Activated naive CD4-positive, alpha-beta T cell treated with anti-CD3 and anti-CD28 coated beads, Interleukin-2, amount 10 ng/mL, durations not matched to agents 7 days and 5 days (primary cell): ENCODE measurements around the gene SHROOM3.

Source experiments
- CTCF ChIA-PET: fragments of 350-600 bp; sonication (Branson Sonifier 250); formaldehyde crosslinking; loops from one replicate; lab custom pipeline; 2021; ENCODE audit warnings: antibody characterized with exemption; lab: Charles Lee
- DNase-seq: peaks from one replicate; pipeline ENCODE4 v3.0.0-alpha.2; 2020
- H3K27ac Mint-ChIP-seq: one replicate; pipeline ENCODE4 v1.8.0; 2021; ENCODE audit warnings: mild to moderate bottlenecking, moderate library complexity, mixed read lengths
- H3K27me3 Mint-ChIP-seq: one replicate; pipeline ENCODE4 v1.8.0; 2021; ENCODE audit warnings: mild to moderate bottlenecking, mixed read lengths
- H3K36me3 Mint-ChIP-seq: one replicate; pipeline ENCODE4 v1.8.0; 2021; ENCODE audit warnings: mixed read lengths
- H3K4me1 Mint-ChIP-seq: one replicate; pipeline ENCODE4 v1.8.0; 2021; ENCODE audit warnings: mixed read lengths
- H3K4me3 Mint-ChIP-seq: one replicate; pipeline ENCODE4 v1.8.0; 2021; ENCODE audit warnings: mild to moderate bottlenecking, moderate library complexity, mixed read lengths
- H3K9me3 Mint-ChIP-seq: one replicate; pipeline ENCODE4 v1.8.0; 2021; ENCODE audit warnings: mixed read lengths

The SHROOM3 gene

GRCh38 chr4:76697129-76697803, 262.2 kb downstream of the SHROOM3 start:
- H3K27me3 Mint-ChIP-seq: peaks cover 25% of the 10 kb centered on the region
- DNase-seq: no peak
- no peak overlapping the region for H3K4me3 Mint-ChIP-seq
- CTCF ChIA-PET: no interaction called here
- no peaks in the 10 kb centered on the region for H3K36me3 Mint-ChIP-seq
- H3K27ac Mint-ChIP-seq: no peak overlapping the region
- H3K9me3 Mint-ChIP-seq: no peaks in the 10 kb centered on the region
- H3K4me1 Mint-ChIP-seq: peaks cover 9% of the 10 kb centered on the region

DNA sequence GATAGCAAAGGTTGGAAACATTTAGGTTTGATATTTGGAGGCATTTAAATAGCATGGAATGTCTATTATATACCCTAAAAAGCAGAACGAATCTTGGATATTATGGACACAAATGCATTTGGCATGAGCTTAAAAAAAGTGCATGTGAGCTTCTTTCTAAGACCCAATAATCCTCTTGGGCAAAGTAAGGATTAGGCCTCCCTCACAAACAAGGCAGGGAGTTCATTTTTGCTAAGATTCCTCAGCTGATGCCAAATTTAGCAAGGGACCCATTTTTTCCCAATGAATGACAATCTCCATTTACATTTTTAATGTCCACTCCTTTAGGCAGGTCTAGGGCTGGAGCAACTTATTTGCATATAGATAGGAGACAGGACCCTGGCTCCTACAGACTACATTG, 263.1 kb downstream of the SHROOM3 start:
- H3K4me1 Mint-ChIP-seq: peaks cover 9% of the 10 kb centered on the region
- H3K9me3 Mint-ChIP-seq: no peaks in the 10 kb centered on the region
- no peak overlapping the region for H3K27ac Mint-ChIP-seq
- no peak for DNase-seq
- H3K36me3 Mint-ChIP-seq: no peaks in the 10 kb centered on the region
- CTCF ChIA-PET: no interaction called here
- H3K4me3 Mint-ChIP-seq: no peak overlapping the region
- H3K27me3 Mint-ChIP-seq: peaks cover 25% of the 10 kb centered on the region

DNA sequence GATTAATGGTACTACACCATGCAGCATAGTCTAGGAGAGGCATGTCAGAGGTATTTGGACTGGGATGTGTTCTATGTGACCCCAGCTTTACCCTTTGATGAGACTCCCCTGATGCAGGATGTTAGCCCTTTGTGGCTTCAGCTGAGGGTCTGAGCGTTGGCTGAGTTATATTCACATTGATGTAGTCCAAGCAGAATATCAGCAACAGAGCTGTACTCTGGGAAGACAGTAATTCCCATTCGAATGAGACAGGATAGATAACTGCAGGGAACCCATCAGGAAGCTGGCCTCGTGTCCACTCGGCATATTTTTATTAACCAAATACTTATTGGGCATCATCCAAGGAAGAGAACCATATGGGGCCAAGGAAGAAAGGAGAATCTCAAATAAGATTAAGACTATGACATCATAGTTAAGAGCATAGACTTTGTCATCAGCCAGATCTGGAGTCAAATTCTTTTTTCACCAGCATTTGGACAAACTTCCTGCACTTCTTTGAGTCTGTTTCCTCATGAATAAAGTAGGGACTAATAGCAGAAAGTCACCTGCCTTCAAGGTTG, 264.8 kb downstream of the SHROOM3 start:
- Mint-ChIP-seq H3K36me3 (no peaks in the 10 kb centered on the region), H3K27me3 (peaks cover 26% of the 10 kb centered on the region), H3K4me1 (peaks cover 9% of the 10 kb centered on the region), H3K9me3 (no peaks in the 10 kb centered on the region), H3K27ac (no peak overlapping the region), H3K4me3 (no peak overlapping the region)
- CTCF ChIA-PET: no interaction called here
- DNase-seq: no peak

GRCh38 chr4:76702440-76703122, 267.6 kb downstream of the SHROOM3 start:
- Mint-ChIP-seq H3K27me3 (peaks cover 15% of the 10 kb centered on the region), H3K4me1 (peaks cover 3% of the 10 kb centered on the region), H3K27ac (no peak overlapping the region), H3K9me3 (no peaks in the 10 kb centered on the region), H3K4me3 (no peak overlapping the region), H3K36me3 (no peaks in the 10 kb centered on the region)
- DNase-seq: no peak
- CTCF ChIA-PET: interaction anchor here (0.9 kb wide), 1 partner anchor 27 kb away, joined by 3 read pairs; no protein-coding TSS in a partner anchor

GRCh38 chr4:76703123-76703490, 268.1 kb downstream of the SHROOM3 start:
- Mint-ChIP-seq H3K27ac (no peak overlapping the region), H3K27me3 (peaks cover 15% of the 10 kb centered on the region), H3K9me3 (no peaks in the 10 kb centered on the region), H3K4me3 (no peak overlapping the region), H3K4me1 (no peaks in the 10 kb centered on the region), H3K36me3 (no peaks in the 10 kb centered on the region)
- DNase-seq: no peak
- CTCF ChIA-PET: interaction anchor here (0.9 kb wide), 1 partner anchor 26 kb away, joined by 3 read pairs; no protein-coding TSS in a partner anchor

GRCh38 chr4:76703676-76704075, 268.6 kb downstream of the SHROOM3 start:
- CTCF ChIA-PET: interaction anchor here (0.9 kb wide), 1 partner anchor 26 kb away, joined by 3 read pairs; no protein-coding TSS in a partner anchor
- Mint-ChIP-seq H3K4me1 (no peaks in the 10 kb centered on the region), H3K27ac (no peak overlapping the region), H3K4me3 (no peak overlapping the region), H3K9me3 (no peaks in the 10 kb centered on the region), H3K36me3 (no peaks in the 10 kb centered on the region), H3K27me3 (peaks cover 12% of the 10 kb centered on the region)
- DNase-seq: no peak

DNA sequence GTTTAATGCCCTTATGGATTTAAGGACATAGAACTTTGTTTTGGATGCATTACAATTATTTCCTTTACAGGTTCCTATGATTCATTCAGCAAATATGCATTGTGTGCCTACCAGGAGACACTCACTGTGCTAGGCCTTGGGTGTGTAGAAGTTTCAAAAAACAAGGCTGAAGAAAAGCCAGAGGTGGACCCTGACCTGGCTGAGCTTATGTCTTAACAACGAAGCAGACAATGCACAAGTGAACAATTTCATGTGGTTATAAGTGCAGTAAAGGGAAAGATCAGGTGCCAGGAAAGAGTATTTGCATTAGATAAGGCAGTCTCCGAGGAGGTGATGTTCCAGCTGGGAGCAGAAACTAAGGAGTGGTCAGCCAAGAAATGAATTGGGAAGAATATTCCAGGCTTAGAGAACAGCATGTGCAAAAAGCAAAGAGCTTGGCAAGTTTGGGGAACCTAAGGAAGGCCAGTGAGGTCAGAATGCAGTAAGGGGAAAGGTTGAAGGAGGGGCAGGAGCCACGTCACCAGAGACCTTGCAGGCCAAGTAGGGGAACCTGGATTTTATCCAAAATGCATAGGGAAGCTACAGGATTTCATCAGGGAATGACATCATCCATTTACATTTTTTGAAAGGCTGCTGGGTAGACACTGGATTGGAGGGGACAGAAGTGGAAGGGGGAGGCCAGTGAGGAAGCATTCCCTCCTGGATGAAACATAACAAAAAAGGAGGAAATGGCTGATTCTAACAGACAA, 269.3 kb downstream of the SHROOM3 start:
- DNase-seq: no peak
- H3K9me3 Mint-ChIP-seq: no peaks in the 10 kb centered on the region
- H3K36me3 Mint-ChIP-seq: no peaks in the 10 kb centered on the region
- no peak overlapping the region for H3K27ac Mint-ChIP-seq
- CTCF ChIA-PET: no interaction called here
- peaks cover 11% of the 10 kb centered on the region for H3K27me3 Mint-ChIP-seq
- H3K4me3 Mint-ChIP-seq: no peak overlapping the region
- H3K4me1 Mint-ChIP-seq: no peaks in the 10 kb centered on the region

DNA sequence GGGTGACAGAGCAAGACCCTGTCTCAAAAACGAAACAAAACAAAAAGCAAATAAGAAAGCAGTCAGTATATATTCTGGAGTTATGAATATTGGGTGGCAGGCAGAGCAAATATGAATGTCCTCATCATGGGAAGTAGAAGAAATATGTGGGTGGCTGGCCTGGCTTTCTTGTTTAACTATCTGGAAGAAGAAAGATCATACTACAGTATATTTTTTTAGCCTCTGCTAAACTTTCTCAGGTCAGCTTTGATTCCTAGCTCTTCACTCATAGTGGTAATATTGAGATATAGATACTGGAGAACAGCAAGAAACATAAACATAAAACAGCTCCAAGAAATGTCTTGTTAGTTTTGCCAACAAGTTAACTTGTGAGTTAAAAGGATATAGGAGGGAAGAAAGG, 270.4 kb downstream of the SHROOM3 start:
- no peak for DNase-seq
- CTCF ChIA-PET: no interaction called here
- no peaks in the 10 kb centered on the region for H3K36me3 Mint-ChIP-seq
- no peaks in the 10 kb centered on the region for H3K4me1 Mint-ChIP-seq
- H3K9me3 Mint-ChIP-seq: no peaks in the 10 kb centered on the region
- no peak overlapping the region for H3K4me3 Mint-ChIP-seq
- H3K27ac Mint-ChIP-seq: no peak overlapping the region
- peaks cover 16% of the 10 kb centered on the region for H3K27me3 Mint-ChIP-seq

- Mint-ChIP-seq H3K4me1 (no peaks in the 10 kb centered on the region), H3K27me3 (peaks cover 16% of the 10 kb centered on the region), H3K9me3 (no peaks in the 10 kb centered on the region), H3K36me3 (no peaks in the 10 kb centered on the region), H3K4me3 (no peak overlapping the region), H3K27ac (no peak overlapping the region)
- CTCF ChIA-PET: no interaction called here
- DNase-seq: no peak
Observed at GRCh38 chr4:76706581-76706980, 271.6 kb downstream of the SHROOM3 start.

DNA sequence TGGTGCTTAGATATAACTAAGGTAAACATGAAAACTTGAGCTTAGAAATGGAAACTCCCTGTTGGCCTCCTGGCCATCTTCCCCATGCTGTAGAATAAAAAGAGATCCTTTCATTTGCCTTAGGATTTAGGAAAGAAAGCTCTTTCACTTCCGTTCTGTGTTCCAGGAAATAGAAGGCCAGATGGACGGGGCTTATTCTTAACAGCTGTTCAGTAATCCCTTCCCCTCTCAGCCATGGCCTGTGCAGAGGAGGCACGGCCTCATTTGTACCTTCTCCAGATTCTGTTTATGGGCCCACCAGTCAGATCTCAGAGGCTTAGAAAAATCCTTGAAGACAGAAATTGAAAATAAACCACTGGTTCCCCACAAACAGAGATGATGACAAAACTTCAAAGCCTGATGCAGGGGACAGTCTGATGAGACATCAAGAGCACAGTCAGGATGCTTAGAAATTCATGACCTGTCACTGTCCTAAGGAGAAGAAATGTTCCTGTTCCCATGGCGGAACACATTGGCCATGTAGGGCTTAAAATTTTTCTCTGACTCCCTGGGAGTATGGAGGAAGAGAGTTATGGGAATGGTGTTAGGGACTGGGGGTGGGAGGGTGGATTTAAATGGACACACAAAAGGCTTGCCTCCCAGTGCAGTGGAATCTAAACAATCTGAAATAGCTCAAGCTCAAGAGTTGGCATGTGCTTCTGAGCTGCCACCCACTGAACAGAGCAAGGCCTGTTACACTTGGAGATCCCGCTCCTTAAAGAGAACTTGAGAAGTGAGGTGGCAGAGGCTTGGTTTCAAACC, 274.1 kb downstream of the SHROOM3 start:
- Mint-ChIP-seq H3K27ac (no peak overlapping the region), H3K9me3 (no peaks in the 10 kb centered on the region), H3K27me3 (peaks cover 14% of the 10 kb centered on the region), H3K4me1 (peaks cover 1% of the 10 kb centered on the region), H3K4me3 (no peak overlapping the region), H3K36me3 (no peaks in the 10 kb centered on the region)
- DNase-seq: no peak
- CTCF ChIA-PET: no interaction called here

GRCh38 chr4:76709772-76710090, 274.7 kb downstream of the SHROOM3 start:
- H3K36me3 Mint-ChIP-seq: no peaks in the 10 kb centered on the region
- CTCF ChIA-PET: no interaction called here

GRCh38 chr4:76712564-76712963, 277.5 kb downstream of the SHROOM3 start:
- peaks cover 5% of the 10 kb centered on the region for H3K27me3 Mint-ChIP-seq
- no peaks in the 10 kb centered on the region for H3K9me3 Mint-ChIP-seq
- peaks cover 2% of the 10 kb centered on the region for H3K4me1 Mint-ChIP-seq
- H3K36me3 Mint-ChIP-seq: no peaks in the 10 kb centered on the region
- no peak overlapping the region for H3K27ac Mint-ChIP-seq
- no peak for DNase-seq
- CTCF ChIA-PET: interaction anchor here (0.6 kb wide), 1 partner anchor 9 kb away, joined by 3 read pairs; no protein-coding TSS in a partner anchor
- no peak overlapping the region for H3K4me3 Mint-ChIP-seq

More at GRCh38 chr4:76709772-76710090, 274.7 kb downstream of the SHROOM3 start:
- Mint-ChIP-seq H3K27me3 (peaks cover 9% of the 10 kb centered on the region), H3K4me3 (no peak overlapping the region), H3K4me1 (peaks cover 2% of the 10 kb centered on the region), H3K9me3 (no peaks in the 10 kb centered on the region), H3K27ac (no peak overlapping the region)
- no peak for DNase-seq

DNA sequence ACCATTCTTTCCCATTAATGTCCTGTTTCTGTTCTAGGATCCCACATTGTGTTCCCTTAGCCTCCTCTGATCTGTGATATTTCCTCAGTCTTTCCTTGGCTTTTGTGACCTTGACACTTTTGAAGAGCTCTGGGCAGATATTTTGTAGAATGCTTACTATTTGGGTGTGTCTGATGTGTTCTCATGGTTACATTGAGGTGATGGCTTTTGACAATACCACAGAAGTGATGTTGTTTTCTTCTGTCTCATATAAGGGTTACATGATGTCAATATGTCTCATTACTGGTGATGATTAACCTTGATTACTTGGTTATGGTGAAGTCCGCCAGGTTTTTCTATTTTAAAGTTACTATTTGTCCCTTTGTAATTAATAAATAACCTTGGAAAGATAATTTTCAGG, 279.2 kb downstream of the SHROOM3 start:
- peaks cover 2% of the 10 kb centered on the region for H3K4me1 Mint-ChIP-seq
- no peak overlapping the region for H3K27ac Mint-ChIP-seq
- DNase-seq: no peak
- CTCF ChIA-PET: no interaction called here
- H3K36me3 Mint-ChIP-seq: no peaks in the 10 kb centered on the region
- no peaks in the 10 kb centered on the region for H3K9me3 Mint-ChIP-seq
- H3K4me3 Mint-ChIP-seq: no peak overlapping the region
- H3K27me3 Mint-ChIP-seq: peaks cover 5% of the 10 kb centered on the region

GRCh38 chr4:76716020-76716419, 281.0 kb downstream of the SHROOM3 start:
- CTCF ChIA-PET: no interaction called here
- H3K27ac Mint-ChIP-seq: no peak overlapping the region
- no peaks in the 10 kb centered on the region for H3K36me3 Mint-ChIP-seq
- no peak for DNase-seq
- H3K27me3 Mint-ChIP-seq: no peaks in the 10 kb centered on the region
- H3K4me1 Mint-ChIP-seq: peaks cover 2% of the 10 kb centered on the region
- H3K4me3 Mint-ChIP-seq: no peak overlapping the region
- no peaks in the 10 kb centered on the region for H3K9me3 Mint-ChIP-seq
